ENCODE results near the gene METAP2. TPM values are rescaled to one million over a fixed set of nuclear protein-coding genes. Genes with fewer than 3 reads are reported as not detected.

The METAP2 gene
- total RNA-seq, 1 experiment from 2014 or later: 122 TPM

DNA sequence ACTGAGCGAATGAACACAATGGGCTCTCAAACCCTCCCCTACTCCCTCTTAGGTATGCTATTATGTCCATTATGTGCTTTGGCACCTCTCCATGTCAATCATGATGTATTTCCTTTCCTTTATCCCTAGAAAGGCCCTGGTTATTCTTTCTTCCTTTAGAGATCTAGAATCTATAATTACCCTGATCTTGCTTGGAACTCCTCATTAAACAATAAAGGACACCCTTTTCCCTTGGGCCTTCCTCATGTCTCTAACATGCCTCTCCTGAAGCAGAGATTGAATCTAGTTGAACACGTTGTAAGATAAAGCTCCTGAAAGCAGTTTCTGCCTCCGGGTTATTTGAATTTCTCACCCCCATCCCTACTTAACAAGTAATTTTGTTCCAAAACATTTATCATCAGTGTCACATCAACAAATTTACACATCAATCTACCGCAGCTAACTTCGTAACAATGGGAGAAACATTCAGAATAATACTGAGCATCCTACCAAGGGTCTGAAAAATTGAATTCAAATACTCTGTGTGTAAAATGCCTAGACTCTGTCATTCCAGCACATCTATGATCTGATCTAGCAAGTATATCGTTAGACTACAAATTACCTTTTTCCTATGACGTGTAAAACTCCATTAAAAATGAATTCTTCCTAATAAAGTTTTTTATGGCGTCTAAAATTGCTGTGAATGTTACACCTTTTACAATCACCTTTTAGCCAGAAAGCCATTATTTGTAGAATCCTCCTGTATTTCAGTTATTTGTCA is 72.0 kb downstream of the METAP2 start:
- Histone ChIP-seq H3K27me3 (no peaks in the 10 kb centered on the region), H3K36me3 (no peaks in the 10 kb centered on the region), H3K4me3 (no peak overlapping the region), H3K27ac (no peak overlapping the region), H3K9me3 (replicated peaks) (no peaks in the 10 kb centered on the region), H3K4me1 (no peaks in the 10 kb centered on the region)
- DNase-seq: no peak

GRCh38 chr12:95546491-95546813 is 72.5 kb downstream of the METAP2 start:
- Histone ChIP-seq H3K4me3 (no peak overlapping the region), H3K36me3 (no peaks in the 10 kb centered on the region), H3K27me3 (no peaks in the 10 kb centered on the region), H3K27ac (no peak overlapping the region), H3K9me3 (replicated peaks) (no peaks in the 10 kb centered on the region), H3K4me1 (no peaks in the 10 kb centered on the region)
- no peak for DNase-seq

GRCh38 chr12:95547522-95548055 is 73.6 kb downstream of the METAP2 start:
- Histone ChIP-seq H3K36me3 (no peaks in the 10 kb centered on the region), H3K27ac (no peak overlapping the region), H3K27me3 (no peaks in the 10 kb centered on the region), H3K9me3 (replicated peaks) (no peaks in the 10 kb centered on the region), H3K4me1 (no peaks in the 10 kb centered on the region), H3K4me3 (no peak overlapping the region)
- no peak for DNase-seq

DNA sequence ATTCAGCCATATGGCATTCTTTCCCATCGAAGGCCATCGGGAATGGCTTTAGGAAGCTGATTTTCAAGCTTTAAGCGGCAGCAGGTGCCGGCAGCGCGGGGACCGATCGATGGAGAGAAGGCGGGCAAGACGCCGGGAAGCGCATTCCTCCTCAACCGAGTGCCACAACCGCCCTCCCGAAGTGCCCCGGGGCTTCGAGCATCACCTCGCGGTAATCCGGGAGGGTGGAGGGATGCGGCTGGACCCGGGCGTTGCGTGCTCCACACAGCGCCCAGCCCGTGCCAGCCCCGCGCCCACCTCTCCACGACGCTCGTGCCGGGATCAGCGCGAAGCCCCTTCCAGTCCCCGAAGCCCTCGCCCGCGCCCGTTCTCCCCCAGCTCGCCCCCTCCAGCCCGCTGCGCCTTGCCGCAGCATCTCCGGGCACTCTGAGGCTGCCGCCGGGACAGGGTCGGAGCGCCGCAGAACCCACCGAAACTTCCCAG is 74.1 kb downstream of the METAP2 start:
- Histone ChIP-seq H3K27me3 (no peaks in the 10 kb centered on the region), H3K9me3 (replicated peaks) (no peaks in the 10 kb centered on the region), H3K27ac (no peak overlapping the region), H3K4me1 (no peaks in the 10 kb centered on the region), H3K4me3 (no peak overlapping the region), H3K36me3 (no peaks in the 10 kb centered on the region)
- no peak for DNase-seq

- no peaks in the 10 kb centered on the region for H3K36me3 ChIP-seq
- no peaks in the 10 kb centered on the region; the same call in 1 of the 2 replicates for H3K27me3 ChIP-seq
- DNase-seq: no peak
- no peaks in the 10 kb centered on the region for H3K9me3 ChIP-seq (replicated peaks)
- no peak overlapping the region for H3K27ac ChIP-seq
- no peak overlapping the region for H3K4me3 ChIP-seq
- no peaks in the 10 kb centered on the region for H3K4me1 ChIP-seq
Observed at GRCh38 chr12:95548539-95549391, 74.8 kb downstream of the METAP2 start.

DNA sequence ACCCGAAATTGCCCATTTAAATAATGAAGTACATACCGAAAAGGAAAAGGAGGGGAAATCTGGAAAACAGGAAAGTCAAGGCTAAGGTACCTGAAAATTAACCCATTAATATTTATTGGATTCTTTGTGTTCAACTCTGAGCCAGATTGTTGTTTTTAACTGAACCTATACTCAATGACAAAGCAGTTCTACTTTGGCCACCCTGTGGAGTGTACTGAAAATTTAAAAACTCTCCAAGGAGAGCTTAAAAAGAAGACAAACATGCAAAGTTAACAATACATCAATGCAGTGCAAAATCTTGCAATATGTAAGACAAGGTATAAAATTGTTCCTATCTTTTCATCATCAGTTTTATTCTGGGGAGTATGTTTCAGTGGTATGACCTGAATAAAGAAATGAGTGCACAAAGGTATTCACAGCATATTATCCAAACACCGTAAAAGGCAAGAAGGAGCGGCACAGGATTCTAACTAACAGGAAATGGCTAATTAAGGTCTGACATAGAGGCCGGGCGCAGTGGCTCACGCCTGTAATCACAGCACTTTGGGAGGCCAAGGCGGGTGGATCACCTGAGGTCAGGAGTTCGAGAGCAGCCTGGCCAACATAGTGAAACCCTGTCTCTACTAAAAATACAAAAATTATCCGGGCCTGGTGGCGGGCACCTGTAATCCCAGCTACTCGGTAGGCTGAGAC is 75.6 kb downstream of the METAP2 start:
- Histone ChIP-seq H3K27ac (no peak overlapping the region), H3K4me3 (no peak overlapping the region), H3K9me3 (replicated peaks) (no peaks in the 10 kb centered on the region), H3K4me1 (no peaks in the 10 kb centered on the region), H3K27me3 (no peaks in the 10 kb centered on the region; the same call in 1 of the 2 replicates), H3K36me3 (no peaks in the 10 kb centered on the region)
- DNase-seq: no peak

DNA sequence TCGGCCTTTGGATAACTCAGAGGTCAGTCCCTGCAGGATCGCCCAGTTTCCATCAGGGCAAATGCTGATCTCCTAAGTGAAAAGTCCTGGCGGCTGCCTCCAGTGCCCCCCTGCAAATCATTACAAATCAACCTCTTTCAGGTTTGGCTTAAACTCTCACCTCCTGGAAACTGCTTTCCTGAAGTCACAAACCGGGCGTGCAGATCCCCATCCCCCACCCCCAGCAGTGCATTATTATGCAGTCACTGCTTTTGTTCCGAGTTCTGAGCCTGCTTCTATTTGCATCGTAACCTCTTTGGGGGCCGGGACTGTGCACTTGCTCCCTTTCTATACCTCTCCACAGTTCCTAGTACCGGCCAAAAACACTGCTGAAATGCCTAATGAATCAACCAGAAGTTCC is 77.4 kb downstream of the METAP2 start, which contains the start of gene USP44:
TSS of gene USP44 (minus strand) at position 172 of the 400 bp plus-strand sequence. CDS start 17,220 bp downstream, outside the sequence.
- Histone ChIP-seq H3K4me3 (no peak within 1 kb of the TSS), H3K4me1 (no peaks in the 10 kb centered on the region), H3K9me3 (replicated peaks) (no peaks in the 10 kb centered on the region), H3K27me3 (no peaks in the 10 kb centered on the region; the same call in 1 of the 2 replicates), H3K36me3 (no peaks in the 10 kb centered on the region), H3K27ac (no peak within 1 kb of the TSS)
- DNase-seq: no peak

- H3K27me3 ChIP-seq: no peaks in the 10 kb centered on the region; the same call in 1 of the 2 replicates
- no peak overlapping the region for H3K4me3 ChIP-seq
- H3K9me3 ChIP-seq (replicated peaks): no peaks in the 10 kb centered on the region
- H3K27ac ChIP-seq: no peak overlapping the region
- DNase-seq: no peak
- H3K4me1 ChIP-seq: no peaks in the 10 kb centered on the region
- H3K36me3 ChIP-seq: no peaks in the 10 kb centered on the region
Observed at GRCh38 chr12:95551913-95552516, 78.1 kb downstream of the METAP2 start.

- no peaks in the 10 kb centered on the region for H3K4me1 ChIP-seq
- H3K27me3 ChIP-seq: no peaks in the 10 kb centered on the region; the same call in 1 of the 2 replicates
- H3K36me3 ChIP-seq: no peaks in the 10 kb centered on the region
- H3K4me3 ChIP-seq: no peak overlapping the region
- no peak overlapping the region for H3K27ac ChIP-seq
- no peaks in the 10 kb centered on the region for H3K9me3 ChIP-seq (replicated peaks)
- no peak for DNase-seq
Observed at GRCh38 chr12:95553197-95553943, 79.4 kb downstream of the METAP2 start.

DNA sequence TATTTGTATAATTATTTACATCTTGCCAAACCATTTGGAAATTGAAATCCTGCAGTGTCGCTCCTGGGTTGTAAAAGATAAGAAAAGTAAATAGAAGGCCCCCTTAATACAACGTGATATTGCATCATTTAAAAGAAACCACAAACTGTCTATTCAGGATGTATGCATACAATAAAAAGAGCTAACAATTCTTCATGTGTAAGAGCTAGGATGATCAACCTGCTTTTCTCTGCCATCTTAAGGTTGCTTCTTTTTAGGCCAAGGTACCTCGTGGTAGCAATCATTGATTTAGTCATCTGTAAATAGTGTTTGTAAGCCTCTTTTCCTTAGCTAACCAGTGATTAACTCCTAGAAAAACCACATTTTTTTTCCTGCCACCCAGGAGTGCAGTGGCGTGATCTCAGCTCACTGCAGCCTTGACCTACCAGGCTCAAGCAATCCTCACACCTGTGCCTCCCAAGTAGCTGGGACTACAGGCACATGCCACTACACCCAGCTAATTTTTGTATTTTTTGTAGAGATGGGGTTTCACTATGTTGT is 80.7 kb downstream of the METAP2 start:
- no peaks in the 10 kb centered on the region for H3K9me3 ChIP-seq (replicated peaks)
- no peak overlapping the region for H3K27ac ChIP-seq
- no peaks in the 10 kb centered on the region; the same call in 1 of the 2 replicates for H3K27me3 ChIP-seq
- DNase-seq: no peak
- no peak overlapping the region for H3K4me3 ChIP-seq
- no peaks in the 10 kb centered on the region for H3K36me3 ChIP-seq
- no peaks in the 10 kb centered on the region for H3K4me1 ChIP-seq

- H3K9me3 ChIP-seq (replicated peaks): no peaks in the 10 kb centered on the region
- no peaks in the 10 kb centered on the region; the same call in 1 of the 2 replicates for H3K27me3 ChIP-seq
- DNase-seq: no peak
- H3K4me3 ChIP-seq: no peak overlapping the region
- H3K27ac ChIP-seq: no peak overlapping the region
- H3K36me3 ChIP-seq: no peaks in the 10 kb centered on the region
- H3K4me1 ChIP-seq: no peaks in the 10 kb centered on the region
Observed at GRCh38 chr12:95557625-95558024, 83.7 kb downstream of the METAP2 start.

Measured in SJCRH30 (cell line).